SK-N-SH (cell line): Measurements from ENCODE around the gene ANKRD18B.
"Not testable (repeated sequence)": the region's sequence is repeated elsewhere in the genome, so short reads cannot be mapped to it uniquely, and the experiment has no call there.

Experiments
- EP300 ChIP-seq, 2 experiments: IDR thresholded peaks; 2 replicates each; pipeline versions ENCODE4 v1.4.0 to v1.6.1; 2012; ENCODE audit warnings: borderline replicate concordance in 1 of 2, low read depth in 1 of 2, low read length in 1 of 2
- MXI1 ChIP-seq: IDR thresholded peaks from 2 replicates; pipeline ENCODE4 v1.6.1; 2012; ENCODE audit warnings: mild to moderate bottlenecking, low read depth, low read length, improper control_type of control experiment
- NFIC ChIP-seq: IDR thresholded peaks from 2 replicates; pipeline ENCODE4 v1.4.0; 2012; ENCODE audit warnings: borderline replicate concordance
- RAD21 ChIP-seq: IDR thresholded peaks from 2 replicates; pipeline ENCODE4 v1.6.1; 2012; ENCODE audit warnings: mild to moderate bottlenecking, low read length
- SIN3A ChIP-seq: IDR thresholded peaks from 2 replicates; pipeline ENCODE4 v1.6.1; 2012; ENCODE audit warnings: low read depth, mild to moderate bottlenecking, low read length, moderate library complexity, borderline replicate concordance
- TF ChIP-seq, protein P1 (sequence below): fragments of 200-600 bp; sonication (generic); IDR thresholded peaks from 2 replicates; pipeline ENCODE4 v1.6.1; 2017; ENCODE audit warnings: antibody characterized with exemption, mild to moderate bottlenecking, moderate library complexity

DNA sequence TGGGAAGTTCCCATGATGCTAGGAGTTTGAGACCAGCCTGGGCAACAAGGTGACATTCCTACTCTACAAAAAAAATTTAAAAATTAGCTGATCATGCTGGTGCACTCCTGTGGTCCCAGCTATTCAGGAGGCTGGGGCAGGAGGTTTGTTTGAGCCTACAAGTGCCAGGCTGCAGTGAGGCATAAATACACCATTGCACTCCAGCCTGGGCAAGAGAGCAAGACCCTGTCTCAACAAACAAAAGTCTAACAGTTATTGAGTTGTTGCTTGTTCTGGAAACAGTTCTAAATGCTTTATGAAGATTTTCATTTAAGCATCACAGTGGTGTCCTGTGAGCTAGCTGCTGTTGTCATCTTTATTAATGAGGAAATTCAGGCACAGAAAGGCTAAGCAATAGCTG is 4.0 kb downstream of the ANKRD18B start:
- TF ChIP-seq RAD21; NFIC; SIN3A; EP300 (IDR thresholded peaks at IDR 0.05; ENCODE audit: borderline replicate concordance in 1 of 2, low read depth in 1 of 2, low read length in 1 of 2); MXI1: not testable (repeated sequence)
- TF ChIP-seq, protein P1, sequence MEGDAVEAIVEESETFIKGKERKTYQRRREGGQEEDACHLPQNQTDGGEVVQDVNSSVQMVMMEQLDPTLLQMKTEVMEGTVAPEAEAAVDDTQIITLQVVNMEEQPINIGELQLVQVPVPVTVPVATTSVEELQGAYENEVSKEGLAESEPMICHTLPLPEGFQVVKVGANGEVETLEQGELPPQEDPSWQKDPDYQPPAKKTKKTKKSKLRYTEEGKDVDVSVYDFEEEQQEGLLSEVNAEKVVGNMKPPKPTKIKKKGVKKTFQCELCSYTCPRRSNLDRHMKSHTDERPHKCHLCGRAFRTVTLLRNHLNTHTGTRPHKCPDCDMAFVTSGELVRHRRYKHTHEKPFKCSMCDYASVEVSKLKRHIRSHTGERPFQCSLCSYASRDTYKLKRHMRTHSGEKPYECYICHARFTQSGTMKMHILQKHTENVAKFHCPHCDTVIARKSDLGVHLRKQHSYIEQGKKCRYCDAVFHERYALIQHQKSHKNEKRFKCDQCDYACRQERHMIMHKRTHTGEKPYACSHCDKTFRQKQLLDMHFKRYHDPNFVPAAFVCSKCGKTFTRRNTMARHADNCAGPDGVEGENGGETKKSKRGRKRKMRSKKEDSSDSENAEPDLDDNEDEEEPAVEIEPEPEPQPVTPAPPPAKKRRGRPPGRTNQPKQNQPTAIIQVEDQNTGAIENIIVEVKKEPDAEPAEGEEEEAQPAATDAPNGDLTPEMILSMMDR, result not testable (repeated sequence)
